22Rv1 (cell line): ENCODE measurements around the gene GRWD1.

ENCODE experiments used
- H3K27ac ChIP-seq: fragments of 450-650 bp; 2 replicates; pipeline ENCODE4 v1.5.1; 2017
- ZFX ChIP-seq: fragments of 450-650 bp; IDR thresholded peaks from 2 replicates; pipeline ENCODE4 v1.6.1; 2017; ENCODE audit warnings: antibody characterized with exemption, borderline replicate concordance
- TF ChIP-seq, protein P1 (sequence below): fragments of 450-650 bp; IDR thresholded peaks from 2 replicates; pipeline ENCODE4 v1.5.1; 2017; ENCODE audit warnings: mild to moderate bottlenecking

The GRWD1 gene

GRCh38 chr19:48451624-48452023 lies 5.8 kb downstream of the GRWD1 start:
- no peak overlapping the region for H3K27ac ChIP-seq
- TF ChIP-seq ZFX = no peak
- TF ChIP-seq, protein P1, sequence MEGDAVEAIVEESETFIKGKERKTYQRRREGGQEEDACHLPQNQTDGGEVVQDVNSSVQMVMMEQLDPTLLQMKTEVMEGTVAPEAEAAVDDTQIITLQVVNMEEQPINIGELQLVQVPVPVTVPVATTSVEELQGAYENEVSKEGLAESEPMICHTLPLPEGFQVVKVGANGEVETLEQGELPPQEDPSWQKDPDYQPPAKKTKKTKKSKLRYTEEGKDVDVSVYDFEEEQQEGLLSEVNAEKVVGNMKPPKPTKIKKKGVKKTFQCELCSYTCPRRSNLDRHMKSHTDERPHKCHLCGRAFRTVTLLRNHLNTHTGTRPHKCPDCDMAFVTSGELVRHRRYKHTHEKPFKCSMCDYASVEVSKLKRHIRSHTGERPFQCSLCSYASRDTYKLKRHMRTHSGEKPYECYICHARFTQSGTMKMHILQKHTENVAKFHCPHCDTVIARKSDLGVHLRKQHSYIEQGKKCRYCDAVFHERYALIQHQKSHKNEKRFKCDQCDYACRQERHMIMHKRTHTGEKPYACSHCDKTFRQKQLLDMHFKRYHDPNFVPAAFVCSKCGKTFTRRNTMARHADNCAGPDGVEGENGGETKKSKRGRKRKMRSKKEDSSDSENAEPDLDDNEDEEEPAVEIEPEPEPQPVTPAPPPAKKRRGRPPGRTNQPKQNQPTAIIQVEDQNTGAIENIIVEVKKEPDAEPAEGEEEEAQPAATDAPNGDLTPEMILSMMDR = no peak

- TF ChIP-seq ZFX = no peak
- TF ChIP-seq, protein P1 = no peak
- no peak overlapping the region for H3K27ac ChIP-seq
Observed at GRCh38 chr19:48452289-48453190, 6.8 kb downstream of the GRWD1 start.

- TF ChIP-seq, protein P1 = no peak
- no peak for TF ChIP-seq ZFX
- H3K27ac ChIP-seq = no peak overlapping the region
Observed at GRCh38 chr19:48454150-48454730, 8.5 kb downstream of the GRWD1 start.

DNA sequence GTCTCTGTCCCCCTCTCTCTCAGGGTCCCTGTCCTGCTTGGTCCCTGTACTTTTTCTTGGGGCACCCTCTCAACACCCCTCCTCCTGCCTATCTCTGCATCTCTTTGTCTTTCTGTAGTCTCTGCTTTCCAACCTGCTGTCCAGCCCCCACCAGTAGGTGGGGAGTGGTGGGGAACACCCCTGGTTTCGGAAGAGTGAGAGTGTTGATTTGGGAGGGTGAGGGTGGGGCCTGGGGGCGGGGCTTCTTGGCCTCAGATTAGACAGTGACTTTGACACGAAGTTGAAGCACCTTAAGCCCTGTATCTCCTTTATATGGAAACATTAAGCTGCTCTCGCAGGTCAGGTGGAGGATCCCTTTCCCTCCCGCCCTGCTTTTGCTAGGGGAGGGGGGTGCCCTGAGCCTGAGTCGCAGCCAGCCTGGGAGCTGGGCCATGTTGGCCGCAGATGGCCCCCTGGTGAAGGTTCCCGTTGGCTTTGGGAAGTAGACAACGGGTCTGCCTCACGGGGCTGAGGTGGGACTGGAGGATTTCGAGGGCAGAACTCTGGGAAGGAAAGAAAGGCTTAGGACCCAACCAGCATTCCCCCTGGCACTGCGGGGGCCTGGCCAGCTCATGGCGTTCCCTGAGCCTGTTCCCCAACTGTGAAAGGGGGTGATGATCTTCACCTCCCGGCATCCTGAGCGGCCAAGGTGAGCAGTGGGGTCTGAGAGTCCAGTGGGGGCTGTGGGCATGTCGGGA lies 9.6 kb downstream of the GRWD1 start, which contains the start of gene KCNJ14:
Gene KCNJ14, plus strand, starts transcription at position 404 of the 737 bp plus-strand sequence. CDS start 6,151 bp downstream, outside the sequence.
- TF ChIP-seq ZFX = no peak
- TF ChIP-seq, protein P1 = no peak
- no peak within 1 kb of the TSS for H3K27ac ChIP-seq

DNA sequence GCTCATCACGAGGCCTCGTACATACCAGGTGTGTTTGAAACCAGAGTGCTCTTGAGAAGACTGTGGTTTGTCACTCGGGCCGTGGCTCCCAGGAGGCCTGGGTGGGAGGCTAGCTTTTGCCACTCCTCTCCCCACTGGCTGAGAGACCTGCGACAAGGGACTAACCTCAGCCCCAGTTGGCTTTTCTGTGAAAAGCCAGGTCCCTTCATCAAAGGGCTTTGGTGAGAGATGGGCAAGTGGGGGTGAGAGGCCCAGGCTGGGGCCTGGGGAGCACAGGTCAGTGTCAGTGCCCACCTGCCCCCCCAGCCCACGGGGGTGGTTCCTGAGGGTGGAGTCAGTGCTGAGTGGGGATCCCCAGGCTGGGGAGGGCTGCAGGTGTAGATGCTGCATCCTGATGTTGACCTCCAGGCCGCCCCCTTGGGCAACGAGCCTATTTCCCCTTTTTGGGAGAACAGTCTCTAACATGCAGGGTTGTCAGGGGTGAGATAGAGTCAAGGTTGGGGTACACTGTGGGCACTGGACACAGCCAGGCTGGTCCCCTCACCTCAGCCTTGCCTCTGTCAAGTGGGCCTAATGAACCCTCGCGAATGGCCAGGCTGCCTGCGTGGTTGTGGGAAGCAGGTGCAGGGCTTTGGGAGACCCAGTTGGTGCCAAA lies 10.3 kb downstream of the GRWD1 start:
- no peak overlapping the region for H3K27ac ChIP-seq
- TF ChIP-seq, protein P1 = no peak
- TF ChIP-seq ZFX = no peak

- no peak for TF ChIP-seq ZFX
- TF ChIP-seq, protein P1 = no peak
- no peak overlapping the region for H3K27ac ChIP-seq
Observed at GRCh38 chr19:48456864-48457263, 11.1 kb downstream of the GRWD1 start.
